H1 (cell line): ENCODE measurements around the gene POP5. TPM values are rescaled to one million over a fixed set of nuclear protein-coding genes. Genes with fewer than 3 reads are reported as not detected.
"Not testable (repeated sequence)": the region's sequence is repeated elsewhere in the genome, so short reads cannot be mapped to it uniquely, and the experiment has no call there.

Experiments used
- CTCF ChIA-PET: fragments of 300-600 bp; sonication (Branson Sonifier 250); formaldehyde crosslinking; loops from one replicate; lab custom pipeline; 2021; ENCODE audit not compliant: partially characterized antibody; lab: Charles Lee
- POLR2A ChIA-PET: fragments of 300-600 bp; sonication (Branson Sonifier 250); formaldehyde crosslinking; loops from one replicate; lab custom pipeline; 2021; ENCODE audit warnings: inconsistent platforms; ENCODE audit not compliant: partially characterized antibody; lab: Charles Lee
- DNase-seq, 2 experiments: peaks; one replicate each; pipeline versions ENCODE4 v3.0.0 to v3.0.0-alpha.2; 2010 to 2022; ENCODE audit warnings: low spot score in 2 of 2, low read depth in 1 of 2, mixed read lengths in 1 of 2
- FAIRE-seq: peaks from 2 replicates; lab custom pipeline; 2011; peaks lifted over from hg19 to GRCh38; lab: Jason Lieb, UNC
- H2AFZ ChIP-seq: 2 replicates; pipeline ENCODE4 v1.8.1; 2012; ENCODE audit warnings: low read length, inconsistent platforms
- H2AK5ac ChIP-seq: 2 replicates; pipeline ENCODE4 v1.6.1; 2013; ENCODE audit warnings: low read depth, low read length
- H2BK120ac ChIP-seq: replicated peaks from 2 replicates; pipeline ENCODE3; 2013; ENCODE audit warnings: low read depth, low read length, inconsistent platforms
- H2BK12ac ChIP-seq: 2 replicates; pipeline ENCODE4 v1.6.1; 2013; ENCODE audit warnings: low read depth, low read length
- H2BK15ac ChIP-seq: 2 replicates; pipeline ENCODE4 v1.6.1; 2013; ENCODE audit warnings: low read length
- H2BK20ac ChIP-seq: 2 replicates; pipeline ENCODE4 v1.6.1; 2013; ENCODE audit warnings: low read length
- H2BK5ac ChIP-seq: 2 replicates; pipeline ENCODE4 v1.6.1; 2013; ENCODE audit warnings: low read depth, low read length
- H3K14ac ChIP-seq: 2 replicates; pipeline ENCODE4 v1.6.1; 2013; ENCODE audit warnings: inconsistent platforms; ENCODE audit not compliant: insufficient read length
- H3K18ac ChIP-seq: 2 replicates; pipeline ENCODE4 v1.6.1; 2013; ENCODE audit warnings: low read length; ENCODE audit errors: extremely low read depth
- H3K23ac ChIP-seq: 2 replicates; pipeline ENCODE4 v1.6.1; 2013; ENCODE audit warnings: inconsistent platforms; ENCODE audit not compliant: insufficient read length
- H3K23me2 ChIP-seq: 2 replicates; pipeline ENCODE4 v1.6.1; 2013; ENCODE audit warnings: low read depth, low read length
- H3K27ac ChIP-seq: 2 replicates; pipeline ENCODE4 v1.6.1; 2011; ENCODE audit warnings: low read depth, low read length, inconsistent platforms
- H3K27me3 ChIP-seq, 4 experiments: replicated peaks in 1 of 4; 1 replicate in 1 of 4; 2 replicates in 3 of 4; pipeline versions ENCODE4 v1.6.1 to v1.8.1; 2011 to 2013; ENCODE audit warnings: low read length in 3 of 4, mild to moderate bottlenecking in 3 of 4, inconsistent platforms in 2 of 4, mixed read lengths in 2 of 4, moderate library complexity in 1 of 4; ENCODE audit not compliant: control insufficient read depth in 3 of 4, insufficient read depth in 3 of 4; ENCODE audit errors: extremely low read depth in 1 of 4
- H3K36me3 ChIP-seq, 4 experiments: 2 replicates each; pipeline versions ENCODE4 v1.6.1 to v1.8.1; 2011 to 2013; ENCODE audit warnings: mild to moderate bottlenecking in 4 of 4, low read length in 3 of 4, moderate library complexity in 2 of 4, control low read depth in 1 of 4, inconsistent platforms in 1 of 4; ENCODE audit not compliant: insufficient read depth in 4 of 4, control insufficient read depth in 2 of 4
- H3K4ac ChIP-seq: replicated peaks from 2 replicates; pipeline ENCODE3; 2013; ENCODE audit warnings: low read length, low read depth, mixed read lengths, inconsistent platforms; ENCODE audit not compliant: insufficient read length
- H3K4me1 ChIP-seq, 4 experiments: replicated peaks in 1 of 4; 1 replicate in 1 of 4; 2 replicates in 3 of 4; pipeline versions ENCODE4 v1.6.1 to v1.8.1; 2011 to 2013; ENCODE audit warnings: low read length in 3 of 4, inconsistent platforms in 2 of 4, mixed read lengths in 1 of 4; ENCODE audit not compliant: insufficient read depth in 4 of 4, control insufficient read depth in 3 of 4
- H3K4me2 ChIP-seq, 2 experiments: 2 replicates each; pipeline versions ENCODE4 v1.6.1 to v1.8.1; 2011 to 2013; ENCODE audit warnings: low read depth in 2 of 2, low read length in 2 of 2, control low read depth in 1 of 2, inconsistent platforms in 1 of 2, mild to moderate bottlenecking in 1 of 2; ENCODE audit not compliant: insufficient read depth in 1 of 2
- H3K4me3 ChIP-seq, 4 experiments: fragments of 200-600, 300-600 bp in 1 of 4; sonication (generic), shearing (Covaris generic), sonication (Bioruptor Twin) in 1 of 4; 2 replicates each; pipeline versions ENCODE4 v1.5.1 to v1.8.1; 2011 to 2016; ENCODE audit warnings: low read length in 4 of 4, low read depth in 3 of 4, control low read depth in 2 of 4, inconsistent platforms in 2 of 4, mild to moderate bottlenecking in 2 of 4, mixed read lengths in 1 of 4, moderate library complexity in 1 of 4; ENCODE audit not compliant: insufficient read depth in 2 of 4; ENCODE audit errors: extremely low read depth in 1 of 4
- H3K56ac ChIP-seq: replicated peaks from 2 replicates; pipeline ENCODE3; 2013; ENCODE audit warnings: low read depth, mild to moderate bottlenecking, mixed read lengths, low read length, inconsistent platforms; ENCODE audit not compliant: insufficient read length
- H3K79me1 ChIP-seq: 2 replicates; pipeline ENCODE4 v1.6.1; 2013; ENCODE audit warnings: low read depth, low read length, control low read depth
- H3K79me2 ChIP-seq, 2 experiments: 2 replicates each; pipeline versions ENCODE4 v1.6.1 to v1.8.1; 2012 to 2013; ENCODE audit warnings: low read length in 2 of 2, mild to moderate bottlenecking in 2 of 2, inconsistent platforms in 1 of 2; ENCODE audit not compliant: insufficient read depth in 2 of 2, control insufficient read depth in 1 of 2
- H3K9ac ChIP-seq, 4 experiments: replicated peaks in 1 of 4; 1 replicate in 1 of 4; 2 replicates in 3 of 4; pipeline versions ENCODE4 v1.6.1 to v1.8.1; 2011 to 2013; ENCODE audit warnings: low read depth in 3 of 4, low read length in 3 of 4, control low read depth in 2 of 4, mild to moderate bottlenecking in 2 of 4, moderate library complexity in 2 of 4, inconsistent platforms in 1 of 4; ENCODE audit errors: extremely low read depth in 1 of 4
- H3K9me3 ChIP-seq, 2 experiments: 2 replicates each; pipeline versions ENCODE4 v1.6.1 to v1.8.1; 2012 to 2013; ENCODE audit warnings: mild to moderate bottlenecking in 2 of 2, moderate library complexity in 2 of 2, control low read depth in 1 of 2, inconsistent platforms in 1 of 2, low read depth in 1 of 2, low read length in 1 of 2, mixed read lengths in 1 of 2; ENCODE audit not compliant: insufficient read depth in 2 of 2
- H4K20me1 ChIP-seq, 2 experiments: replicated peaks in 1 of 2; 2 replicates each; pipeline versions ENCODE3 to v1.8.1; 2011 to 2013; ENCODE audit warnings: inconsistent platforms in 2 of 2, low read length in 2 of 2, mild to moderate bottlenecking in 1 of 2; ENCODE audit not compliant: insufficient read depth in 2 of 2, control insufficient read depth in 1 of 2
- H4K5ac ChIP-seq: 2 replicates; pipeline ENCODE4 v1.6.1; 2013; ENCODE audit warnings: low read length, low read depth, mixed read lengths, inconsistent platforms; ENCODE audit not compliant: insufficient read length
- H4K8ac ChIP-seq: 2 replicates; pipeline ENCODE4 v1.8.0; 2013; ENCODE audit warnings: mild to moderate bottlenecking, moderate library complexity, low read length, inconsistent platforms; ENCODE audit not compliant: insufficient read depth; ENCODE audit errors: extremely low read depth
- H4K91ac ChIP-seq: replicated peaks from 2 replicates; pipeline ENCODE3; 2013; ENCODE audit warnings: low read length, mixed read lengths, inconsistent platforms; ENCODE audit not compliant: insufficient read length
- WGBS, 2 experiments: shearing (Covaris generic) in 1 of 2; methylation state at CpG; one replicate each; pipeline versions ENCODE4 v1.1.6 to v1.1.7; 2013 to 2015; ENCODE audit warnings: low lambda C conversion rate in 2 of 2, mixed read lengths in 2 of 2, inconsistent platforms in 1 of 2, low coverage in 1 of 2, missing lambda C conversion rate in 1 of 2; ENCODE audit not compliant: insufficient replicate concordance in 2 of 2, insufficient coverage in 1 of 2, insufficient read length in 1 of 2; ENCODE audit errors: extremely low coverage in 1 of 2, missing lambda C conversion rate in 1 of 2; 5-methylcytosine and 5-hydroxymethylcytosine counted together
- polyA plus RNA-seq, 7 experiments: library from polyadenylated mRNA; depleted of rRNA in 3 of 7; stranded (reverse) in 5 of 7; unstranded in 2 of 7; fragments of >200 nt in 5 of 7; fragments of 200-250 nt in 2 of 7; gene quantifications; 1 replicate in 5 of 7; 2 replicates in 1 of 7; 4 replicates in 1 of 7; pipeline versions ENCODE4 v1.2.1 to v1.2.3, GENCODE V29; 2011 to 2013; ENCODE audit warnings: missing spikeins in 2 of 7, mixed read lengths in 2 of 7
- total RNA-seq: library from RNA; stranded (reverse); fragmentation: NEBNext Ultra II Directional; extraction: Animal tissue kit (Norgen Biotek cat#: 25700); gene quantifications from 2 replicates; pipeline ENCODE4 v1.2.1, GENCODE V29; 2021

POP5 gene
- total and polyA plus RNA-seq, 2 of the 8 experiments (the other 6 are each of a cell fraction or from before 2014, with no cell fraction given) = 59.7 to 124 TPM

DNA sequence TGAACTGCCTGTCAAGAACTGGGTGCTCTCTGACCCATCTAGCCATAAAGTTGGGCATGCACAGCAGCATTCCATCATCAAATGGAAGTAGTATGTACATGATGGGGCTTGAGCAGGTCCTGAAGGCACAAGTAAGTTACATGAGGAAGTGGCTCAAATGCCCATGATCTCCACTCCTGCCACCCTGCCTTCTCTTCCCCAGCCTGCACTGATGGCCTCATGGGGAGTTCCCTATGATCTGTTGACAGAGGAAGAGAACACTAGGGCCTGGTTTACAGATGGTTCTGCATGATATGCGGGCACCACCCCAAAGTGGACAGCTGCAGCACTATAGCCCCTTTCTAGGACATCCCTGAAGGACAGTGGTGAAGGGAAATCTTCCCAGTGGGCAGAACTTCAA lies 30.3 kb upstream of the POP5 start:
- H2BK5ac ChIP-seq, H2BK20ac ChIP-seq, H3K56ac ChIP-seq, H3K4me1 ChIP-seq, H3K9me3 ChIP-seq, H4K91ac ChIP-seq, H3K27ac ChIP-seq, H2BK120ac ChIP-seq, H2BK15ac ChIP-seq, H3K4ac ChIP-seq, H3K4me3 ChIP-seq, H2BK12ac ChIP-seq, H2AK5ac ChIP-seq, POLR2A ChIA-PET, H3K79me2 ChIP-seq, H3K14ac ChIP-seq, H4K20me1 ChIP-seq, H3K9ac ChIP-seq, H3K36me3 ChIP-seq, H3K27me3 ChIP-seq, H3K23me2 ChIP-seq, H3K23ac ChIP-seq, H3K18ac ChIP-seq, H4K5ac ChIP-seq, H4K8ac ChIP-seq, H2AFZ ChIP-seq, H3K79me1 ChIP-seq, DNase-seq, FAIRE-seq, H3K4me2 ChIP-seq: not testable (repeated sequence)
- CTCF ChIA-PET = interaction anchor here (1.2 to 1.5 kb wide), 2 partner anchors 17 to 29 kb away, joined by 3 read pairs; no protein-coding TSS in a partner anchor
- WGBS, 2 experiments = 83% methylated on average over 1 of the region's 1 CpG; no CpG with 5 or more reads in 1 of the 2 experiments
